Stomach (tissue), 4 donors: ENCODE measurements around the gene PSME3IP1.

Experiments
- CTCF ChIP-seq, 7 experiments: fragments of 450-650 bp in 4 of 7; fragments of 200-600 bp in 3 of 7; sonication (generic) in 3 of 7; IDR thresholded peaks; one replicate each; pipeline ENCODE4 v1.5.1; 2016 to 2019; ENCODE audit warnings: antibody characterized with exemption in 7 of 7, control low read depth in 2 of 7, mild to moderate bottlenecking in 1 of 7
- POLR2A ChIP-seq, 4 donors: fragments of 450-650 bp; IDR thresholded peaks; one replicate each; pipeline ENCODE4 v1.6.1; 2016; ENCODE audit warnings: antibody characterized with exemption in 4 of 4, control low read depth in 2 of 4, mild to moderate bottlenecking in 1 of 4, moderate library complexity in 1 of 4

- TF ChIP-seq CTCF (IDR thresholded peaks at IDR 0.05) = no peak
- no peak for TF ChIP-seq POLR2A (IDR thresholded peaks at IDR 0.05)
Observed at GRCh38 chr16:57123216-57123973, 62.4 kb downstream of the PSME3IP1 start.
